SH-SY5Y (cell line): ENCODE data around the gene PRKAR2A.

ENCODE experiments used
- GATA2 ChIP-seq: IDR thresholded peaks from 2 replicates; pipeline ENCODE4 v1.6.1; 2011; ENCODE audit warnings: mild to moderate bottlenecking, low read depth, low read length
- GATA3 ChIP-seq: IDR thresholded peaks from 2 replicates; pipeline ENCODE4 v1.6.1; 2011; ENCODE audit warnings: low read depth, mild to moderate bottlenecking, low read length, moderate library complexity

- TF ChIP-seq GATA3: no peak
- TF ChIP-seq GATA2: no peak
Measured at GRCh38 chr3:48847504-48848423, at the start of gene PRKAR2A.
